ENCODE measurements around the gene DEK.
"Not testable (repeated sequence)": the region's sequence is repeated elsewhere in the genome, so short reads cannot be mapped to it uniquely, and the experiment has no call there.

- TF ChIP-seq, protein P1, sequence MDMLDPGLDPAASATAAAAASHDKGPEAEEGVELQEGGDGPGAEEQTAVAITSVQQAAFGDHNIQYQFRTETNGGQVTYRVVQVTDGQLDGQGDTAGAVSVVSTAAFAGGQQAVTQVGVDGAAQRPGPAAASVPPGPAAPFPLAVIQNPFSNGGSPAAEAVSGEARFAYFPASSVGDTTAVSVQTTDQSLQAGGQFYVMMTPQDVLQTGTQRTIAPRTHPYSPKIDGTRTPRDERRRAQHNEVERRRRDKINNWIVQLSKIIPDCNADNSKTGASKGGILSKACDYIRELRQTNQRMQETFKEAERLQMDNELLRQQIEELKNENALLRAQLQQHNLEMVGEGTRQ (IDR thresholded peaks at IDR 0.05), result not testable (repeated sequence)
- TF ChIP-seq EP300 (IDR thresholded peaks at IDR 0.05); POLR2A (IDR thresholded peaks at IDR 0.05; ENCODE audit: low read length); CTCF (IDR thresholded peaks at IDR 0.05); RFX5 (IDR thresholded peaks at IDR 0.05): not testable (repeated sequence)
Measured at GRCh38 chr6:18226451-18227105, 37.8 kb downstream of the DEK start.

Data from A549 (cell line).